HTERT RPE-1 (cell line): ENCODE results near the gene ZNF672.
"Not testable (repeated sequence)": the region's sequence is repeated elsewhere in the genome, so short reads cannot be mapped to it uniquely, and the experiment has no call there.

Experiments used
- in situ Hi-C: fragments of 300-500 bp; cut with MboI; formaldehyde crosslinking; loops from 4 replicates; pipeline ENCODE4 v1.14.3; 2020; ENCODE audit warnings: low sequenced_read_pairs

ZNF672 gene

DNA sequence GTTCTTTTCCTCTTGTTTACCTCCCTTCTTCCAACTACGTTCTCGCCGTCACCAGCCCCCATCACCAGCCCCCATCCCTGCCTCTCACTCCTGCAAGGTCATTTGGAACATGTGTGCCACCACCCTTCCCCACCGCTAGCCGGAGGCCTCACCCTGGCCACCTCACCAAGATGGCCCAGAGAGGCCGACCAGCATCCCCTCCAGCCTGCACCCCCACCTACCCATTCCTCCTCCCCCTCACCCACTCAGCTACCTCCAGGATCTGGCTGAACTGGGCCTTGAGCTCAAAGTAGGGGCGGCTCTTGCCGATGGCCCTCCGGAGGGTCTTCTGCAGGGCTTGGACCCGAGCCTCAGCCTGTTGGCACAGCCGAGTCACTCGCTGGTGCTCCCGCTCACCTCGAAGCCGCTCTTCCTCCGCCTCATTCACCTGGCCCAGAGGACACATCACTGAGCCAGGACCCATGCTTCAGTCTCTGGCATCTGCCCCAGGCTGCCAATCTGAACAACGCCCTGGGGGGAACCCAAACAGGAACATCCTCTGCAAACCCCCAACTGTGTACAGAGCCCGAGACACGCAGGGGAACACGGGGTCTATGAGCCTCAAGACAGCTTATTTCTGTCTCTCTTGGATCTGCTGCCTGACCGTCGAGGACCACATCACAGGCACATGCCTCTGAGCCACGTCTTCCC lies 25.1 kb upstream of the ZNF672 start:
- in situ Hi-C loops: no loop called here

DNA sequence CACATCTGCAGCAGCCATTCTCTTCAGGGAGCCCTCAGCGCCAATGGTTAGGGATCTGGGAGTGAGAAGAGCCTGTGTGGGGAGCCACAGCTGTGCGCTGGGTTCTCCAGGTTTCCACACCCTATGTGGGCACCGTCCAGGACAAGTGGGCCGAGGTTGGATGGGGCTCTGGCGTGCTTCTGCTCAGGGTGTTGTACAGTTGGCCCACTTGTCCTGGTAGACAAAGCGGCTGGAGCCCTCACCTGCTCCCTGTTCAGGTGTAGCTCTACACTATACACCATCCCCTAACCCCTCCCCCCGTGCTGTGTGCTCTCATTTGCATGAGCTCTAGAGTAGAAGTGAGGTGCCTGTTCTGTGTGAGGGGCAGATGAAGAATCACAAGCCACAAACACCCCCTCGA lies 24.5 kb upstream of the ZNF672 start:
- in situ Hi-C loops: no loop called here

DNA sequence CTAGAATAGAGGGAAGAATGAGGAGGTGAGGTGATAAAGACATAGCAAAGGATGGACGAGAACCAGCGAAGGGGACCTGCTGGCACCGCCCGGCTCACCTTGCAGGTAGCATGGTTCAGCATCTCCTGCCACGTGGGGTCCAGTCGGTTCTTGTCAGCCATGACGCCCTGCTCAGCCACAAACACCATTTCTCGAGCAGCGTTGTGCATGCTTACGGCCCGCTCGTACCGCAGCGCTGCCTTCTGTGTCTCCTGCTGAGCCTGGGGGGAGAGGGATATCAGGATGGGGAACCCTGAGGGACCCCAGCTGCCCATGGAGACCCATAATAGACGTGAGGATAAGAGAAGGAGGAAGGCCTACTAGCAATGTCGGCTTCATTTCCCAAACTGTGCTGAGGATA lies 23.7 kb upstream of the ZNF672 start:
- in situ Hi-C loops: no loop called here

DNA sequence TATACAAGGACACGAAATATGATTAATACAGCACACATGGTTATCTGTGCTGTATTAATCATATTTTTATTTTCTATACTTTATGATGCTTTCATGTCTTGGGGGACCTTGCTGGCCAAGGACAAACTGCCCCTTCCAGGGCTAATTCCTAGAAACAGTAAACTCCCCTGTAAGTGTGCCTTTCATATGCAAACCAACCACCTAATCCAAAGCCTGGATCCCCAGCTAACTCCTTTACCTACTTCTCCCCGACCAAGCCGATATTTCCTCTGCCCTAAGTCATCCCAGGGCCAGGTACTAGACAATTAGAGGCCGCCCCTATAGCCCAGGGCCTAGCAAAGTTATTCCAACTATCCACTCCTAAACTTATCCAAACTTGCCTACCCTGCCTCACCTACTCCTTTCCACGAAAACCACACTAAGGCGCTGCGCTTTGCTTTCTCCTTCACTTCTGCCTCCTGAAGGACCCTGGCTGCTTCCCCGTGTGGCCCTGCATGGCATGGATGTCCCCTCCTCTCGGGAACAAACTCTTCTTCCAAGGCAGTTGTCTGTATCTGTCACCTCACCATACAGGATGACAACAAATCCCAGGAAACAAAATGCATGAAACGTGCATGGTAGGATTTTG lies 22.5 kb upstream of the ZNF672 start:
- in situ Hi-C loops: no loop called here

DNA sequence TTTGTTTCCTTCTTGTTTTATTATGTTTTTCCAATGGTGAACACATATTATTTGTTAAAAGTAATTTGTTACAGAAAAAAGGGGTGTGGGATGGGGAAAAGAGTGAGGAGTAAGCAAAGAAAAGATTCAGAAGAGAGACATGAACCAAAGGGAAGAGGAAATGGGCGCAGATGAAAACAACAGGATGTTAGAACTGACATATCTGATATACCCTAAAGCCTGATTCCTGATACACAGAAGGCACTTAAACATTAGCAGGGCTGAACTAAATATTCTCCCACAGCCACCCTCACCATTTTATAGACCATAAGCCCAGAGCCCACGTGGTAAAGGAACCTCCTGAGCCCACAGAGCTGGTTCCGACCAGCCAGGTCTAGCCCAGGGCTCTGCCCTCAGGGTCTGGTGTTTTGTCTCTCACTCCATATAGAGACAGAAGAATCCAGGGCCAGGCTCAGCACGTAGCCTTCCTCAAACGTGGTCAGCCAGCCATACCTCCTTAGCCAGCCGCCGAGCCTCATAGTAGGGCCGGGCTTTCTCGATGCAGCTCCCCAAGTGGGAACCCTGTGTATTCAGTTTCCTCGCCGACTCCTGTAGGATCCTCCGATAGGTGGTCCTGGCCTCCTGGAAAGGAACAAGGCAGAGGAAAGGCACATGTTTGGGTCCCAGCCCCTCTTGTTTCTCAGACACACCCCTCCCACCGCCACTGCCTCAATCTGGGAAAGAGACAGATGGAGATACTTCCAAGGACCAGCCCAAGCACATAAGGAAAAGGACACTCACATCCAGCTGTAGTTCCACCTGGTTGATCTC lies 21.8 kb upstream of the ZNF672 start:
- in situ Hi-C loops: no loop called here

DNA sequence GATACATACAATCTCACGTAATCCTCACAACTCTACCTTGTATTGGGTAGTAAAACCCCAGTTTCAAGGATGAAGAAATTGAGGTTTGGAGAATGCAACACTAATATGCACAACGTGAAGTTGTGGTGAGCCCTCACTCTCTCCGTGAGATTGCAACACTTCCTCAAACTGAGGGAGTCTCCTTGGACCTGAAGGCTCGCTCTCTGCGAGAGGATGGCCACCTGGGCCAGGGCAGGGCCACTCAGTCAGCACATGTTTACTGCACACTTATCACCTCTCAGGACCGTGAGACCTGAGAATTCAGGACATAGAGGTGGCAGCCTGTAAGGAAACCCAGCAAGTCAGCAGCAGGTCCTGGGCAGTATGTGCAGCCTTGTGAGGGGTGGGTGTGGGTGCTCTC lies 21.0 kb upstream of the ZNF672 start:
- in situ Hi-C loops: no loop called here

DNA sequence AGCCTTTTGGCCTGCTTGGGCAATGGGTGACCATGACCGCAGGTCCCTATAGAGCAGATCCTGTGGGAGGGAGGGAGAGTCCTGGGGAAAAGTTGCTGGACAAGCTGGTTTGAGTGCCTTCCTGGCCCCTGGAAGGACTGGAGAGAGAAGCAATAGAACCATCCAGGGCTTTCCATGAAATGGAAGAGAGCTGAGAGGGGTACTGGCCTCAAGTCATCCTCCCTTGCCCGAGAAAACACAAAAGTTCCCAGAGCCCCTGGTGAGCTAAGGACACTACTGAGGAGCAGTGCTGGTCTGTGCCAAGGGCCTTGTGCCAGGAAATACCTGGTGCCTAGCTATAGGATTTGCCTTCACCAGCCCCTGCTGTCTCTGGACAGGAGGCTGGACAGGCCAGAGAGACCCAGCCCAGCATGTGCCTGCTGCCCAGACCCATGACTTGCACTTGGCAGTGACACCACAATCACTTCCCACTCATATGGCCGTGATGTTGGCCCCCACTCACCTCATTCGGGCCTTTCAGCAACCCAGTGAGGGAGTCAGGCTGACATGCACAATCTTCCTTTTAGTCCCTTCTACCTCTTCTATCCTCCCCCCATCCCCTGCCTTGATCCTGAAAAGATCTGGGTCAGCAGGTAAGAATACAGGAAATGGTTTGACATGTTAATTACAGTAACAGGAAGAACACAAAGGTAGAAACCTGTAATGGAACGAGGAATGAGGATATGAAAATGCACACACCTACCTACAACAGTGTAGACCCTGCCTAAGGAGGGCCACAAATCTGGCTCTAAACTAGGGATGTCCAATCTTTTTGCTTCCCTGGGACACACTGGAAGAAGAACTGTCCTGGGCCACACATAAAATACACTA lies 19.3 kb upstream of the ZNF672 start:
- in situ Hi-C loops: no loop called here

DNA sequence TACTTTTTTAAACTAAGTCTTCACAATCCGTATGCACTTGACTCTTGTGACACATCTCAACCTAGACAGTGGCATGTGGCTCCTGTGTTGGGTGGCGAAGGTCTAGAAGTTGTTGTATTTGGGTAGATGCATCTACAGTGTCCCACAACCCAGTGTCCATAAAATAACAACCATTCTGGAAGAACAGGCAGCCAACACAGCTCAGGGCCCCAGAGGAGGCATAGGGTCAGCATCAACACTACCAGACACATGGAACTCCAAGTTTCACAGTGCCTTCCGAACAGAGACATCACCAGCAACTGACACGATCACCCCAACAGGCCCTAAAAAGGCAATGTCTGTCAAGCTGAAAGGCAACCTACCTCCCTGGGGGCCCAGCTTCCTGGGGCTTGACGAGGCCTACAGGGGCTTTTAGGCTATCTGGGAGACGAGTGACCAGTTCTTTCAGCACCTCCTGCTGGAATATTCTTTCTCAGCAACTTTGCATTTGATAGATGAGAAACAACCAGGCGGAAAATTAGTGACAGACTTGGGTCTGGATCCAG lies 17.9 kb upstream of the ZNF672 start:
- in situ Hi-C loops: no loop called here

DNA sequence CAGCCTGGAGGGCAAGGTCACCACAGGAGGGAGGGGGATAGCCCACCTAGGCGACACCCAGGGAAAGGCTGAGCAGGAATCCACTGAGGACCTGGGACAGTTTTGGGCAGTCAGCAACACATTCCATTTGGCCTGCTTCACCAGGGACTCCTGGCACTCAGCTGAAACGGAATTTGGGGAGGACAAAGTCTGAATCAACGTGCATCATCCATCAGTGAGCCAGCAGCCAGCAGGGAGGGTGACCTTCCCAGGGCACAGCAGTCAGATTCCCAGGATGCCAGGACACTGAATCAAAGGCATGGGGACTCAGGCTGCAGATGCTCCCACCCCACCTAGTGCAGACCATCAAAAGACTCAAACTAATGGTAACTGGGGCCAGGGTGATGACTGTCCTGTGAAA lies 16.9 kb upstream of the ZNF672 start:
- in situ Hi-C loops: no loop called here

DNA sequence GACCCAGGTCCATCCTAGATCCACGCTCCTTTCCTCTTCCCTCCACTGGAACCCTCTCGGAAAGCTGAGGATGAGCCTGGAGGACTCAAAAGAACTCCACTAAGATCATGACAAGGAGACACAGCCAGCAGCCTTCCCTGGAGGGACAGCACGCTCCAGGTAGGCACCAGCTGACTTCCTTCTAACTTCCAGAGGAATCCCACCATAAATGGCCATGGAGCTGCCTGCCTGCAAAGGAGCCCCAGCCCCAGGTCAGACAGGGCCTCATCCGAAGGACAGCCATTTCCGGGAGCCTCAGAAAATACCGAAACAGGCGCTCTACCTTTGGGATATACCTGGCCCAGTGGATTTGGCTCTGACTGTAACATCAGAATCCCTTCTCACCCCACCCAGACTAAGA lies 16.4 kb upstream of the ZNF672 start:
- in situ Hi-C loops: no loop called here

DNA sequence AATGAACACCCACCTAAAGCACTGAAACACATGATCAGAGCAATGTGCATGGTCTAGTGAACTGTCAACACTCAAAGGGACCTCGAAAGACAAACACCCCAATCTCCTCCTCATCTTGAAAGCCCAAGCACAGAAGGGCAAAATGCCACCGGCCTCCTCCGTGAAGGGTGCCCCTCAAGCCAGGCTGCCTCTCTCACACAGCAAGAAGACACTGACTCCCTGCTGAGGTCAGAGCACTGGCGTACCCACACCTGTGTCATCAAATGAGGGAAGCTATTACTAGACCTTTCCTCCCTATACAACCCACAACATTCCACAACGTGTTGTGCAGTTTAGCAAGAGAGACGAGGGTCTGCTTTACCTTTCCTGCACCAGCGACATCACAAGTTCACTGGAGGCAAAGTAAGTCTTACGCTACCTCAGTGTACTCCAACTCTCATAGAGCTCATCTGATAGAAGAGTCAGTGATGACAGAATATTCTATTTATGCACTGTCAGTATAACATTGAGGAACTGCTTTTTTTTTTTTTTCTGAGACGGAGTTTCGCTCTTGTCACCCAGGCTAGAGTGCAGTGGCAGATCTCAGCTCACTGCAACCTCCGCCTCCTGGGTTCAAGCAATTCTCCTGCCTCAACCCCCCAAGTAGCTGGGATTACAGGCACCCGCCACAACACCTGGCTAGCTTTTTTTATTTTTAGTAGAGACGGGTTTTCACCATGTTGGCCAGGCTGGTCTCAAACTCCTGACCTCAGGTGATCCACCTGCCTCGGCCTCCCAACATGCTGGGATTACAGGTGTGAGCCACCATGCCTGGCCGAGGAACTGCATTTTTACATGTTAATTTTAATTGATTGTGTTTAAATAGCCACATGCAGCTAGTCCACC lies 15.6 kb upstream of the ZNF672 start:
- in situ Hi-C loops: no loop called here

DNA sequence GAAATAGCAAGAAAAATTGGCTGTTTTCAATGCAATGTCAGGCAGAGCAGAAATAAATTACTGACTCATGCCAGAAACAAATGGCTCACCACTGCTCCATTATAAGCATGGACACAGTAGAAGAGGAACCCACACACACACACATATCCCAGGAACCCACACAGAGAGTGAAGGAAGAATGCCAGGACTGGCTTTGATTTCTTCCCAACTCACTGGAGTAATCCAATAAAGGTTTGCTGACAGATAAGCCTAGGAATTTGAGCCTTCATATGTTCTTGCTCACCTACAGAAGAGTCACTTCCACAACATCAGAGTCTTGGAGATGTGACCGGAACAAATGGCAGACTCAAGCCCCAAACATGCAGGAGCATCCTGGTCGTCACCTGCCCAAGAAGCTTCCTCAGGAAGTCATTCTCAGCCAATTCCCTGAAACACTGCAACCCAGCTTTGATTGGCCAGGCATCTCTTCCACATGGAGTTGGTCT lies 14.5 kb upstream of the ZNF672 start:
- in situ Hi-C loops: no loop called here

DNA sequence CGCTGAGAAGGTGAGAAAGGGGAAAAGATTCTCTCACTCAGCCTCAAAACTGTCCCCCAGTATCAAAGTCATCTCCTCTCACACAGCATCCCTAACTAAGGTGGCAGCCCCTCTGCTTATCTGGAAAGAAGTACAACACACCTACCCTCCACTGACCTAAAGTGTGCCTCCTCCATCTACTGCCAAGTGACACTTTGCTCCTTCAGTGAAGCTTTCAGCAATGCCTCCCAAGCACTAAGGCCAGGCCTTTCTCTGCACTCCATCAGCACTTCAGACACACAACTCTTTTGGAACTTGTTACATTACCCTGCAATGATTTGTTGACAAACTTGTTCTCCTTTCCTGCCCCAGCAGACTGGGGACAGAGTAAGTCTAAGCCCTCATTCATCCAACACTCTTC lies 13.7 kb upstream of the ZNF672 start:
- in situ Hi-C loops: no loop called here

DNA sequence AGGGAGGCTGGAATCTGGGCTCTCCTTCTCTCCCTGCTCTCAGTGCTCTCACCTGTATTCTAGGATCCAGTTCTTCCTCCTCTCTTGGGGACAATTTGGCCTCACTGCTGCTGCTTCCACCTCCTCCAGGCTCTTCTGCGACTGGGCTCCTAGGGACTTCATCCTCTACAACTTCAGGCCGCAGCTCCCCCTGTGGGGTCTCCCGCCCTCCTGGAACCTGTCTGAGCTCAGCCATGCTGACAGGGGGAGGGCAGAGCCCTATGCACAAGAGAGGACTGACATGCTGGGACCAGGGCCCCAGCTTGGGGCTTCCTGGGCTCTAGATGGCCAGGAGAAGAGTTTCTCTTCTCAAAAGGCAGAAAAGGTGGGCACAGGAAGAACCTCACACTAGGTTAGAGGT lies 13.3 kb upstream of the ZNF672 start:
- in situ Hi-C loops: no loop called here

DNA sequence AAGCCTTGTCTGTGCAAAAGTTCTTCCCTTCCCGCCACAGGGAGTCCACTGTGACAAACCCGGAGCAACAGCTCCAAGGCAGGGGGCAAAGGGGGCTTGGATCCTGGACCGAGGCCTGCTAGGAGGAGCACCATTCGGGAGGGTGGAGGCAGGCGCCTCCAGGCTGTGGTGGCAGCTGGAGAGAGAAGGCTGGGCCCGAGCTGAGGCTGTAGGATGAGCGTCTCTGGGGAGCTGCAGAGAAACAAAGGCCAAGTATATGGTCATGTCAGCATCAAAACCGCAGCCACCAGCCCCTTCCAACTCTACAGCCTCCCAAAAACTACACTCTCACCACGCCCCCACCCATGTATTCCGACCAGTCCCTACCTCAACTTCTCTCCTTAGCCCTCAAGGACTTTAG lies 12.9 kb upstream of the ZNF672 start:
- in situ Hi-C loops: no loop called here

DNA sequence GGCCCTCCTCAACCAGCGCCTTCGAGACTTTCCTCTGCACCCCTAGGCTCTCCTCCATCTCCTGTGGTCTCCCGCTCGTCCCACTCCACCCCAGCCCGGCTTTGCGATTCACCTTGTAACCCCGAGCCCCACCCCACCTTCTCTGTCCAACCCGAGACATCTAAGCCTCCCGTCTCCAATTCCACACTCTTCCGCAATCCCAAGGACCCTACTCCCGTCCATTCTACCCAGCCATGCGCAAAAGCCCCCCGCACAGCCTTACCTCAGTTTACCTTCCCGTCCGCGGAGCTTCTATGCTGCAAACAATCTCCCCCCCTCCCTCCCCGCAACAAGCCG lies 12.5 kb upstream of the ZNF672 start:
- in situ Hi-C loops: no loop called here

DNA sequence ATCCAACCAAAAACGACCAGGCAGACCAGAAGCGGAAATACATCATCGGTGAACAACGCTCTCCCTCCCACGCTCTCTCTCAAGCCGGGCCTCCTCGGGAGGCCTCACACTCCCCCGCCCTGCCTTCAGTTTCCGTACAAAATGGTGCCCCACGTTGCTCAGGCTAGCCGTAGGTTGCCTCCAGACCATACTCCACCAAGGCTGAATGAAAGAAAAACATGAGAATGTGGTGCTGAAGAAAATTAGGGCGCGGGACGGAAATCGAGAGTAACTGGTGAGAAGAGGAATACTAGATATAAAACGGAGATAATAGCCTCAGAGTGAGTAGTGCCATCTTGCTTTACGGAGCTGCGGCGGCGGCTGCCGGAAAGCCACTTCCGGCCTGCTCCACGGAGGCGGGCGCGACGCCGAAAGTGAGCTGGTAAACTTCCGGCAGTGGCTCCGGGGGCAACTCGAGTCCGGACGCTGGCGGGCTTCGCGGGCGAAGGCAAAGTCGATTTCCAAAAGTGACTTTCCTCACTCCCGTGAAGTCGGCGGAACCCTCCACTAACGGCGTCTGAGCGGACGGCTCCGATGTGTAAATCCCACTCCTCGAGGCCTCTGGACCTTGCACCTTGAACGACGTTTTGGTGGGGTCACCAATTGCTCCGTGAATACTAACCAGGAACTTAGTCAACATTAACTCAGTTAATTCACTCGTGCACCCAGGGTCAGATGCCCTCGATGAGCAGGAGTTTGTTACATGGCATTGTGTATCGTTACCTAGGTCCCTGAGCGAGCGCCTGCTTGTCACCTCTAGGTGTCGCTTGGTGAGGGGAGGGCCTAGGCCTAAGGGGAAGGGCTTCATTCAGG lies 11.9 kb upstream of the ZNF672 start, which contains the start of gene SH3BP5L:
Gene SH3BP5L, minus strand, starts transcription at position 7 of the 852 bp plus-strand sequence. CDS start 980 bp downstream, outside the sequence.
- in situ Hi-C loops: no loop called here

DNA sequence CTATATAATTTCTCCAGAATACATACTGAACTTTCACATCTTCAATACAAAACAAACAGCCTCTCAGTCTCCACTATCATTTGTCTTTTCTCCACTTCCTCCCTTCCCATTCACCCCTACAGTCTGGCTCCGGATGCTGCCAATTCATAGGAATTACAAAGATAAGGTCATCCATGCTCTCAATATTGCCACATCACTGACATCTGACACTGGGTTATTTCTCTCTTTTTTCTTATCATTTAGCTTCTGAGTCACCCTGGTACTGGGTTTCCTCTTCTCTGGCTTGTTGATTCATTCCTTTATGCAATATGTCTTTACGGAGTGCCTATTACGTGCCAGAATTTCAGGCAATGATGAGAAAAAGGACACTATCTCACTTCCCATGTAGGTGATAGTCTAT lies 9.2 kb upstream of the ZNF672 start:
- in situ Hi-C loops: no loop called here

DNA sequence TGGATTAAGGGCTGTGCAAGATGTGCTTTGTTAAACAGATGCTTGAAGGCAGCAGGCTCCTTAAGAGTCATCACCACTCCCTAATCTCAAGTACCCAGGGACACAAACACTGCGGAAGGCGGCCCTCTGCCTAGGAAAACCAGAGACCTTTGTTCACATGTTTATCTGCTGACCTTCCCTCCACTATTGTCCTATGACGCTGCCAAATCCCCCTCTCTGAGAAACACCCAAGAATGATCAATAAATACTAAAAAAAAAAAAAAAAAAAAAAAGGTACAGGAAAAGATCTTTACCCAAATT lies 7.4 kb upstream of the ZNF672 start:
- in situ Hi-C loops: not testable (repeated sequence)
